Embryonic facial prominence (tissue), 1 donor: ENCODE data around the gene ADISSP.

Experiments used
- DNase-seq: peaks from one replicate; pipeline ENCODE4 v3.0.0-alpha.2; 2016; ENCODE audit errors: extremely low spot score

ADISSP gene

GRCh38 chr20:3755269-3755668 is 12.3 kb downstream of the ADISSP start:
- DNase-seq = no peak

GRCh38 chr20:3754276-3754630 is 13.3 kb downstream of the ADISSP start:
- no peak for DNase-seq

GRCh38 chr20:3753501-3754275 is 13.9 kb downstream of the ADISSP start:
- DNase-seq = no peak

GRCh38 chr20:3753098-3753497 is 14.5 kb downstream of the ADISSP start:
- peak; percentile 54 for DNase-seq

GRCh38 chr20:3752386-3752759 is 15.2 kb downstream of the ADISSP start:
- DNase-seq = no peak

GRCh38 chr20:3751675-3752385 is 15.7 kb downstream of the ADISSP start:
- DNase-seq = no peak

GRCh38 chr20:3751305-3751674 is 16.3 kb downstream of the ADISSP start:
- no peak for DNase-seq

- no peak for DNase-seq
These were observed 17.6 kb downstream of the ADISSP start for GRCh38 chr20:3749689-3750531.

- no peak for DNase-seq
These were observed 18.4 kb downstream of the ADISSP start for GRCh38 chr20:3749087-3749688.

GRCh38 chr20:3748073-3748472 is 19.5 kb downstream of the ADISSP start:
- DNase-seq = no peak

GRCh38 chr20:3747471-3747870 is 20.1 kb downstream of the ADISSP start:
- DNase-seq = no peak

- no peak for DNase-seq
These were observed 21.8 kb downstream of the ADISSP start for GRCh38 chr20:3745686-3746173.

- no peak for DNase-seq
These were observed 22.5 kb downstream of the ADISSP start for GRCh38 chr20:3744806-3745685.

- DNase-seq = no peak
These were observed 23.5 kb downstream of the ADISSP start for GRCh38 chr20:3744037-3744436.

- DNase-seq = no peak
These were observed 24.3 kb downstream of the ADISSP start for GRCh38 chr20:3743251-3743650.

GRCh38 chr20:3741836-3742458 is 25.6 kb downstream of the ADISSP start:
- DNase-seq = no peak

GRCh38 chr20:3740615-3741301 is 26.8 kb downstream of the ADISSP start:
- no peak for DNase-seq

GRCh38 chr20:3739926-3740451 is 27.6 kb downstream of the ADISSP start:
- no peak for DNase-seq

- DNase-seq = no peak
These were observed 28.3 kb downstream of the ADISSP start for GRCh38 chr20:3739054-3739925.
